ENCODE results near the gene SLC6A3.

The SLC6A3 gene

GRCh38 chr5:1344975-1345838 is 100.0 kb downstream of the SLC6A3 start, which contains the start of gene CLPTM1L:
Gene CLPTM1L, minus strand, starts transcription at chr5:1345099. Its CDS starts 258 bp downstream, at chr5:1344841.
- peak; percentile 87 for DNase-seq

- no peak for DNase-seq
These were observed 101.0 kb downstream of the SLC6A3 start for GRCh38 chr5:1343931-1344901.

- no peak for DNase-seq
These were observed 101.9 kb downstream of the SLC6A3 start for GRCh38 chr5:1343315-1343751.

Measured in CD4-positive, alpha-beta T cell treated with Interferon gamma for 1 hour (primary cell).